GM19468 (cell line): ENCODE measurements around the gene SBF2.
"Not testable (repeated sequence)": the region's sequence is repeated elsewhere in the genome, so short reads cannot be mapped to it uniquely, and the experiment has no call there.

Source experiments
- ATAC-seq: cut with Tn5 transposase; IDR thresholded peaks from one replicate; pipeline ENCODE4 v1.9.1; 2021; ENCODE audit warnings: mild to moderate bottlenecking, moderate library complexity, moderate number of reproducible peaks; ENCODE audit not compliant: unreplicated experiment; ENCODE audit errors: extremely low read depth

The SBF2 gene

DNA sequence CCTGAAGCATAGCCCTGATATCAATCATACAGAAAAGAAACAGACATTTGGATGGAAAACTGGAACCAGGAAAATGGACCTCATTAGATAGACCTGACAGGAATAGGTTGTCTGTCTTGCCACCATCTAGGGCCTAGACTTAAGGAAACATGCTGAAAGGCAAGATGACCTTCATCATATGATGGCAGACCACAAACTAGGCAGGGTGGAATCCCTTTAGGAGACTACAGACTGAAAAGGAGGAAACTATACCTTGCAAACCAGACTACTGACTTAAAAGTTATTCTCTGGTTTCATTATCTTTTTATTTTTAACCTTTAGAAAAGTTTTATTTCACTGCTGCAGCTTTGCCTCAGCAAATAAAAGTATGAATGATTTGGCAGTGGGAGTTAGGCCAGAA is 20.3 kb downstream of the SBF2 start:
- no peak for ATAC-seq

DNA sequence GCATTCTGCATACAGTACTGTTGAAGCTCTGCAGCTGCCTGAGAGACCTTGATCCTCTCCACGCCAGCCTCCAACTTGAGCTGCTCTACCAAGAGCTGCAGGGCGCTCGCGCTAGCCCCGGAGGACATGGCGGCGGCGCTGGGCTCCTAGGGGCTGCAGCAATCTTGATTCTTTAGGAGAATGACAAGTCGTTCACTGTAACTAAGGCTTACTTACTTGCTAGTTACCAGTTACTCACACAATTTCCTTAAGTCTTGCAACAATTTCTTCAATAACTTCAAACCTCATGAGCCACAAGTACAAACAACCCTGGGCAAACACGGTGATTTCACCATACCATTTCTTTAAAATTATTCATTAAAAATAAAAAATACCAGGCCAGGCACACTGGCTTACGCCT is 21.9 kb downstream of the SBF2 start:
- no peak for ATAC-seq

DNA sequence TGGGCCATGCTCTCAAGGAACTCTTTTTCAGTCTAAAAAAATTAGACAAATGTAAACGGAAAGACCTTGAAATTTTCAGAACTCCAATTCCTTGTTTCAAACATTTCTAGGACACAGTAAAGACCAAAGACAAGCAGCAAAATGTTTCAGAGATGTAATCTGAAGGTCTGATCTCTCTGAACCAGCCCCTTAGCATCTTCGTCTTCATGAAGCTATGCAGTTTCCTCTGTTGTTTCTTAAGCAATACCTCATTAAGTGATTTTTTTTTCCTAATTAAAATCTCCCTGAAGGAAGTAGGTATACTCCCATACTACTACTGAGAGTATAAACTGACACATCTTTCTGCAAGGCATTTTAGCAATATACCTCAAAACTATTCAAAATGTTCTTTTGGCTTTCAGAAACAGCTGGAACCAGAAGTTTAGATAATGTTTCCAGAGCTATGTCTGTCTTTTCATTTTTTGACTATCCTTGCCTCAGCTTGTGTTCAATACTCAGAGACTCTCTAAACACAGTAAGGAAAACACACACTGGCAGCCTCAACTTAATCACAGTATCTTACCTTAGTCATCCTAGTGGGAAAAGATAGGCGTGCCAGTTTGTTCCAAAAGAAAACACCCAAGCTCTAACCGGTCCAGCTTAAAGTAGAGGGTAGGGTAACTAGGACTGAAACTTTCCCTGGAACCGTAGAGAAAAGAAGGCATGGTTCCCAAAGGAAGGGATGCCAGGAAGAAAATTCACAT is 25.1 kb downstream of the SBF2 start:
- ATAC-seq = no peak

DNA sequence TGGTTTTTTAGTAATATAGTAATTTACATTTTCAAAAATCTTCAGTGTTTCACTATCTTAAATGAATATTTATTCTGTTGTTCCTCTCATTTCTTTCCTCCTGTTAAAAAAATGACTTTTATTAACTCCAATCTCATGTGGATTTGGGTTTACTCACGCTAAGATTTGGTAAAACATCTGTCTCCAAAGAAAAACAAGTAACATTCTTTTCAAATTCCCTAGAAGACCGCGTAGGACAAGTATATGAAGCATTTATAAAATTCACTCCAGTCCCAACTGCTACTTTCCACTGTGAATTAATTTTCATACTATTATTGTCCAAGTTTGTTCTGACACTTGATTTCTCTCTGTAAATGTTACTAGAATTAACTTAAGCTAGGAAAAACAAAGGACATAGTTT is 26.2 kb downstream of the SBF2 start:
- ATAC-seq = no peak

DNA sequence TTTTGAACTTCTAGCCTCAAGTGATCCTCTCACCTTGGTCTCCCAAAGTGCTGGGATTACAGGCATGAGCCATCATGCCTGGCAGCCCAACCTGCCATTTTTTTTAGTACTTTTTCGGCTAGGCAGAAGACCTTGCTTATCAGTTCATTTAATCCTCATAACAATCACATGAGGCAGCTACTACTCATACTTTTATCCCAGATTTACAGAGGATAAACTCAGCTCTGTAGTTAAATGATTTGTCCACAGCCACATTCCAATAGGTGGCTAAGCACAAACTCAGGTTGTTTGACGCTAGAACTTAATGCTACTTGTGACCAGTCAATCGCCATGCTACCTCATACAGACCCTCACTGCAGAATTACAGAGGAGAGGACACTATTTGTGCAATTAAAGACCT is 28.1 kb downstream of the SBF2 start:
- ATAC-seq = no peak

DNA sequence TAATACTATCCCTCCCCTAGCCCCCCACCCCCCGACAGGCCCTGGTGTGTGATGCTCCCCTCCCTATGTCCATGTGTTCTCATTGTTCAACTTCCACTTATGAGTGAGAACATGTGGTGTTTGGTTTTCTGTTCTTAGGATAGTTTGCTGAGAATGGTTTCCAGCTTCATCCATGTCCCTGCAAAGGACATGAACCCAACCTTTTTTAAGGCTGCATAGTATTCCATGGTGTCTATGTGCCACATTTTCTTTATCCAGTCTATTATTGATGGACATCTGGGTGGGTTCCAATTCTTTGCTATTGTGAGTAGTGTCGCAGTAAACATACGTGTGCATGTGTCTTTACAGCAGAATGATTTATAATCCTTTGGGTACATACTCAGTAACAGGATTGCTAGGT is 29.3 kb downstream of the SBF2 start:
- ATAC-seq = not testable (repeated sequence)

DNA sequence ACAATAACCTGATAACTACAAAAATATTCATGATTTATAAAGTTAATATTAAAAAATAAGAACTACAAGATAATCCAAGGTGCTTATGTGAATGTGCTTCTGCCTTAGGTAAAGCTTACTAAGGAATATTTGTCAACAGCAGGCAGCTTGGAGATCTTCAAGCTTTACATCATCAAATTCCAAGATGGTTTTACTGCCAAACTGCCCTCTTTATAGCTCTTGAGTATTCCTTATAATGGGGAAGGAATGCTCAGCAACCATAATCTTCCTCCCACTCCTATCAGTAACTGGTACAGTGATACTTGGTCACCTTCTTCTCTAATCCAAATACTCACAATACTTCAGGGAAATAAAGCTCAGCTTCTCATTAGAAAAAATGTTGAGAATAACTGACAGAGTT is 30.1 kb downstream of the SBF2 start:
- ATAC-seq = no peak

DNA sequence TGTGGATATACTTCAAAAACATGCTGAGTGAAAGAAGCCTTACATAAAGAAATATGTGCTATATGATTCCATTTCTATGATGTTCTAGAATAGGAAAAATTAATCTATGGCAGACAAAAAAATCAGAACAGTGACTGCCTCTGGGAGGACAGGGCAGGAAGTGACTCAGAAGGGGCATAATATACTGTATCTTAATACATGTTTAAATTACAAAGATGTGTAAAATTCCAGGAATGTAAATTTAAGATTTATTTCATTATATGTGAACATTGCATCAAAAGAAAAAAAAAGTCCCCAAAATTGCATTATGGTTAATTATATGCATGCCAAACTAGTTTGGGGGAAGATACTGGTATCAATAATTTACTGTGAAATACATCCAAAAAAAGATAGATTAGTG is 32.2 kb downstream of the SBF2 start:
- no peak for ATAC-seq

DNA sequence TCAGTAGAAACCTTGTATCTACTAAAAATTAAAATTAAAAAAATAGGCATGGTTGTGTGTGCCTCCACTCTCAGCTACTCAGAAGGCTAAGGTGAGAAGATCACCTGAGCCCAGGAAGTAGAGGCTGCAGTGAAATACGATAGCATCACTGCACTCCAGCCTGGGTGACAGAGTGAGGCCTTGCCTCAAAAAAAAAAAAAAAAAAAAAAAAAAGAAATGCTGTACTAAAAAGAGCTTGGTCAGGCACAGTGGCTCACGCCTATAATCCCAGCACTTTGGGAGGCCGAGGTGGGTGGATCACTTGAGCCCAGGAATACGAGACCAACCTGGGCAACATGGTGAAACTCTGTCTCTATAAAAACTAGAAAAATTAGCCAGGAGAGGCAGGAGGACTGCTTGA is 36.5 kb downstream of the SBF2 start:
- ATAC-seq = no peak

DNA sequence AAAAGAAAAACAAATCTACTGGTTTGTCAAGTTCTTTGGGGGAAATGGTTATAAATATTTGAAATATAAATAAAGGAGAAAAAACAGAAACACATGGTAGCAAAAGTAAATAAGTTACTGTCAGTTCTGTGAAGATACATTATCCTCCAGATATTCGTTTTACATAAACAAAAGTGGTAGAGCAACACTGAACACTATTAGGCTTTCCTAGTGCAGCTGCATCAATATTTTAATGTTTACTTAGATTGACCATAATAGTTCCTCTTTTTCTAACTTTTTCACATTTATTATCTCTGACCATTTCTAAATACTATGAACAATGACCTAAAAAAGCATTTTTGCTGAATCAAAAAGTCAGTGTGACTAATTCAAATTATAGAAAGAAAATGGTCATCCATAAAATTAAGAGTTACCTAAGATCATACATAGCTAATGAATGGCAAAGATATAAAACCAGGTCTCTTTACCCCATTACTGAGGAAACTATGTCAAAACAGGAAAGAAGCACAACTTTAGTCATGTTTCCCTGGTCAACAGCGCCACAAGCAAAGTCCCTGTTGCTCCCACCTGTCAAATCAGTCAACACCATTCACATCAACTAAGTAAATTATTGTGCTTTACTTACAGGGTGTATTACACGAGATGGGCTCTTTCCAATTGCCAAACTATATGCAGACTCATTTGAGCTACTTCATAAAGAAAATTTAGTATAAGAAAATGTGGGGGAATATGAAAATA is 38.5 kb downstream of the SBF2 start:
- no peak for ATAC-seq

DNA sequence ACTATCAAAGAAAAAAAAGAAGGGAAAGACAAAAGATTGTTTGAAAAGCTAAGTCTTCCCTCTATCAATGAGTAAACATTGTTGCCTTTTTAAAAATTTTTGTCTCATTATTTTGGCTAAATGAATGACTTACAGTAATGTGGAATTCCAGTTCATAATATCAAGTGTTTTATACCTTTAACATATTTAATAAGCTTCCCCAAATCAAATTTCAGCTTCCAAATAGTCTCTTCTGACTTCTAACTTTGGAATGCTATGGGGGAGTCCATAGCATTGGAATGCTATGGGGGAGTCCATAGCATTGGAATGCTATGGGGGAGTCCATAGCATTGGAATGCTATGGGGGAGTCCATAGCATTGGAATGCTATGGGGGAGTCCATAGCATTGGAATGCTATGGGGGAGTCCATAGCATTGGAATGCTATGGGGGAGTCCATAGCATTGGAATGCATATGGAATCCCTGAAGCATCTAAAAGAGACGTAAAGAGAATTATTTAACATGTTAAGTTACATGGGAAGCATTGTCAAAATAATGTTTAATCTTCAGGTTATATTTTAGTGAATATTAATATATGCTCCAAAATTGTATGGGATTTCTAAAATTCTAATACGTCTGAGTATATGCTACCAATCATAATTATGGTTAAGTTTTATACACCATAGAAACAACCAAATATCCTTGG is 44.4 kb downstream of the SBF2 start:
- not testable (repeated sequence) for ATAC-seq

DNA sequence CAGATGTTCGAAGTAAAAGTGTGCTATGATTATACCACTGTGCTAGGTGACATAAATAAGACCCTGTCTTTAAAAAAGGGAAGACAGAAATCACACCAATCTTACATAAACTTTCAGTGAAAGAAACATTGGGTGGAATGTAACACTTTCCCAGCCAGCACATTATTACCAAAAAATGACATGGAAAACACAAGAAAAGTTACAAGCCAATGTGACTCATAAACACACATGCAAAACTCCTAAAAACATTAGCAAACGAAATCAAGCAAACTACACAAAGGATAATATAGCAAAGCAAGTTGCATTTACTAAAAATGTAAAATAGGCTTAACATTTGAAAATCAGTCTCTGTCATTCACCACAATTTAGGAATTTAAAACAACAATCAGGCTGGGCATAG is 47.0 kb downstream of the SBF2 start:
- no peak for ATAC-seq

DNA sequence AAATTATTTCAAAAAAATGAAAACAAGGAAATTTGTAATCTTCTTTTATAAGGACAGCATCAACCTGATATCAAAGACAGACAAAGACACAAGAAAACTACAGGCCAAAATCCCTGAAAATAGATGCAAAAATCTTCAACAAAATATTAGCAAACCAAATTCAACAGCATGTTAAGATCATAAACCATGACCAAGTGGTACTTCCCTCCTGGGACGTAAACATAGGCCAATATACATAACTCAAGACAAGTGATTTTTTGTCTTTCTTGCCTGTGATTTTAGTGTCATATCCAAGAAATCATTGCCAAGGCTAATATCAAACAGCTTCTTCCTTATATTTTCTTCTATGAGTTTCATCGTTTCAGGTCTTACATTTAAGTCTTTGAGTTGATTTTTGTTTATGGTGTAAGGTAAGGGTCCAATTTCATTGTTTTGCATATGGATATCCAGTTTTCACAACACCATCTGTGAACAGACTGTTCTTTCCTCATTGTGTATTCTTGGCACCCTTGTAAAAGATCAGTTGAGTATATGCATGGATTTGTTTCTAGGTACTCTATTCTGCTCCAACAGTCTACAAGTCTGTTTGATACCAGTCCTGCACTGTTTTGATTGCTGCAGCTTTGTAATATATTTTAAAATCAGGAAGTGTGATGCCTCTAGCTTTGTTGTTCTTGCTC is 50.0 kb downstream of the SBF2 start:
- no peak for ATAC-seq

DNA sequence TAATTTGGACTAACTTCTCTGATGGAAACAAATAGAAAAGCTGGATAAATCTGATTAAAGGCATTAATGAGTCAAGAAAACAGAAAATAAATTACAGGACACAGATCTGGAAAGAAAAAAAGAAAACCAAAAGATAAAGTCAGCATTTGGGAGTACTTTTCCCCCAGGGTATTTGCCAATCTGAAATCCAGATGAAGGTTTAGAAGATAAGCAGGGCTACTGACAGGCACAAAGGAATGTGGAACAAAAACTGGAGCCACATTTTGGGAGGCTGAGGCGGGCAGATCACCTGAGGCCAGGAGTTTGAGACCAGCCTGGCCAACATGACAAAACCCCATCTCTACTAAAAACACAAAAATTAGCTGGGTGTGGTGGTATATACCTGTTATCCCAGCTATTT is 57.2 kb downstream of the SBF2 start:
- no peak for ATAC-seq

DNA sequence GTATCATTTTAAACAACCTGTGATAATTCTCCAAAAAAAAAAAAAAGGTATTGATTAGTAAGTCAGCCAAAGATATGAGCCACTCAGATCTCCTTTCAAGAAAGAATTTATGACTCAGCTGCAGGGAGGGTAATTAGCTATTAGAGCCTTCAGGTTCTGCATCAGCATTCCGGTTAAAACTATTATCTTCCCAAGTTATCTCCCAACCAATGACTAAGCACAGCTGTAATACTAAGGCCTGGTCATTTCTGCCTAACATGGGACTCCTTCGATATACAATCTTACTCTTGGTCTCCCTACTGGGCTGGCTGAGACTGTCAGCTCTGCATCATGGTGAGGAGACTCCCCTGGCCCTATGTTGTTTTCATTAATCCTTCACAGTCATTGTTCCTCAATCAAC is 60.4 kb downstream of the SBF2 start:
- ATAC-seq = no peak

DNA sequence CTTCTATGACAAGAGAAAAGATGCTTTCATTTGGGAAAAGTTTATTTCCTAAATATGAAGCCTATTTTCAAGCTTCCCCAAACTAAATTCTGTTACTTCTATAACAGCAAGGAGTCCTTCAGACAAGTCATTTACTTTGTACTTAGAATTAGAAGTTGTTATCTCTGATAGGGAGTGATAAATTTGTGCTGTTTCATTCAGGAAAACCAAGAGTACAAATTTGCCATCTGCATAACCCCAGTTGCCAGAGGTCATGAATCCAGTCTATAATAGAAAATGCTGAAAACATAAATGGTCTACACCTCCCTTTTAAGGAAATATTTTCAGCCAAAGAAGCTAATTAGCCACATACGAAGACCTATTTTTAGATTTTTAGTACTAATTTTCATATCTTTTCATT is 61.3 kb downstream of the SBF2 start:
- no peak for ATAC-seq

DNA sequence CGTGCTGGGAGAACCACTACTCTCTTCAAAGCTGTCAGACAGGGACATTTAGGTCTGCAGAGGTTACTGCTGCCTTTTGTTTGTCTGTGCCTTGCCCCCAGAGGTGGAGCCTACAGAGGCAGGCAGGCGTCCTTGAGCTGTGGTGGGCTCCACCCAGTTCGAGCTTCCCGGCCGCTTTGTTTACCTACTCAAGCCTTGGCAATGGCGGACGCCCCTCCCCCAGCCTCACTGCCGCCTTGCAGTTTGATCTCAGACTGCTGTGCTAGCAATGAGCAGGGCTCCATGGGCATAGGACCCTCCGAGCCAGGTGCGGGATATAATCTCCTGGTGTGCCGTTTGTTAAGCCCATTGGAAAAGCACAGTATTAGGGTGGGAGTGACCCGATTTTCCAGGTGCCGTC is 62.2 kb downstream of the SBF2 start:
- ATAC-seq = not testable (repeated sequence)

DNA sequence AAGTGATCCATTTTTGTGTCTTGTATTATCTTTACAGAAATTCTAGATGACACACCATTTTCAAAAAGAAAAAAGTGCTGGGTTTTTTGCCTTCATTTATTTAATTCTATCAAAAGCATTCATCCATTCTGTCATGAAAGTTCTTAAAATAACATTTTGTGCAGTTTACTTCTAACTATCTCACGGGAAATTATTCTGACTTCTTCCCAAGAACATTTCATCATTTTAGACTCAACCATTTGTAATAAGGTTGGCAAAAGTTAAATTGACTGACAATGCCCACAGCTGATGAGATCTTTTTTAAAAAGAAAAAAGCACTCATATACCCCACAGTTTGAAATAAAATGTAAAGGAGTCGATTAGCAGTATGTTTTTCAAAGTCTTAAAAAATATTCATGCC is 68.5 kb downstream of the SBF2 start:
- ATAC-seq = no peak

DNA sequence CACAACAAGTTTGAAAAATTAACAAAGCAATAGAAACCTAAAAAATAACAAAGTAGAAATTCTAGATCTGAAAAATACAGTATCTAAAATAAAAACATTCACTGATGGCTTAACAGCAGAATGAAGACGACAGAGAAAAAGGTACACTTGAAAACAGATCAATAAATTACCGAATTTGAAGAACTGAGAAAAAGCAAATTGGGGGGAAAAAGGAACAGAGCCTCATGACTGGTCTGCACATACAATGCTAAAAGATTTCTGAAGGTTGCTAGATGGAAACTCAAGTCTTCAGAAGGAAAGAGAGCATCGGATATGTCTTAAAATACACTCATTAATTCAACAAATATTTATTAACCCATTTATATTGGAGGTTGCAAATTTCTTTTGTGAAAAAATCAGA is 71.6 kb downstream of the SBF2 start:
- no peak for ATAC-seq

DNA sequence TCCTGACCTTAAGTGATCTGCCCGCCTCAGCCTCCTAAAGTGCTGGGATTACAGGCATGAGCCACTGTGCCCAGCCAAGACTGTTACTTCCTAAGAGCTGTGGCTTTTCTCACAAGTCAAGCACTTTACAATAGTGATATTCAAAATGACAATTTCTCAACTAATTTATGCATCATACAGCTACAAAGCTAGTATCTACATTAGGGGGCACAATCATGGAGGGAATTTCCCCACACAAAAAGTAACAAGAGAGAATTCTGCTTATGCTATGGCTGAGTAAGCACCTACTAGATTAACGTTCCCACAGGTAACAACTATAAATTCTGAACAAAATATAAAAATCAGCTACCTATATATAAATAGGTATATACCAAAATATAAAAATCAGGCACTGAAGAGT is 72.7 kb downstream of the SBF2 start:
- no peak for ATAC-seq

DNA sequence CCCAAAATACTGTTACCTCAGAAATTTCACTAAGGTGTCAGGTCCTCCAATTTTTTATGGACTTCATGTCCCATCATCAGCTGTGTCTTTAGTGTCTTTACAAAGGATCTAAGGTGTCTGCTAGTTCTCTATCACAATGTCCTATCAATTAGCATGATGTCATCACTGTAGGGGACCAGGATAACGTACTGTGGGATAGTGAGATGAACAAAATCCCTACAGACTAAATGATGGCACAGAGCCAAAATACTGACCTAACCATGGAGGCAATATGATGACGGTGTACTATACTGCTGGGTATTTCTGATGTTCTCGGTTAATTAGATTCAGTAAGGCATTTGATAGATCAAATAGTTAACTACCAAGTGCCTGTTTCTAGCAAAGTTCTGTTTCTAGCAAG is 82.5 kb downstream of the SBF2 start:
- no peak for ATAC-seq
